Measurements from ENCODE around the gene GLS.
"Not testable (repeated sequence)": the region's sequence is repeated elsewhere in the genome, so short reads cannot be mapped to it uniquely, and the experiment has no call there.

GLS gene

GRCh38 chr2:190940454-190940853 is 59.8 kb downstream of the GLS start:
- DNase-seq = no peak

- no peak for DNase-seq
Measured at GRCh38 chr2:190941571-190941970, 61.0 kb downstream of the GLS start.

GRCh38 chr2:190942697-190943096 is 62.1 kb downstream of the GLS start:
- no peak for DNase-seq

- no peak for DNase-seq
Measured at GRCh38 chr2:190943706-190944105, 63.1 kb downstream of the GLS start.

DNA sequence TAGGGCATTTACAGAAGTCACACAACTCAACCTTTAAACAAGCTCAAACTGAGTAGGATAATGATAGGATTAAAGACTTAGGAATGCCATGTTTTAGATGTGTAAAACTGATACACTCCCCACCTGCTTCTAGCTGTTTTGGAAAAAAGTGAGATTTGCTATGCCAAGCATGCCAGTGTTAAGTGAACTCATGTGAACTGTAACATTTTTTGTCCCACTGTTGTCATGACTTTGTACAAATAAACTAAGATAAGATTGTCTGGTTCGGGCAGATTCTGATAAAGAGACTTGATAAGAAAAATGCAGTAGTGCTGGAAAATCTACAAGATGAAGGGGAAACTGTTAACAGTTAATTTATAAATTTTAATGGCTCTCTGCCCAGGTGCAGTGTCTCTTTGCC is 66.5 kb downstream of the GLS start:
- no peak for DNase-seq

- DNase-seq = no peak
Measured at GRCh38 chr2:190947711-190948251, 67.2 kb downstream of the GLS start.

DNA sequence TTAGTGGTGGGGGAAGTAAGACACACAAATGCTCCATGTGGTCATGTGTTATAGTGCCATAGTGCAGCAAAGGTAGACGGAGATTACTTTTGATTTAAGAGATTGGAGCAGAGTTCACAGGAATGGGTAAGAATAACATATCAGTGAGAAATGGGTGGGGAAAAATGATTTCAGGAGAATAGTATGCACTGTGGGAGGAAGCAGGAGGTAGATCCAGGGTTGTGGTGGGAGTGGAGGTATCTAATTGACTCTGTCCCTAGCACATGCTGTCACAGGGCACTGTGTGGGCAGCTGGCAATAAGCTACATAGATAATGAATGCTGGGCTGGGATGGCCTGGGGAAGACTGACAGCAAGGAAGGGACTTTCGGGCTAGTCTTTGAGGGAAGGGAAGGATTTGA is 68.0 kb downstream of the GLS start:
- no peak for DNase-seq

DNA sequence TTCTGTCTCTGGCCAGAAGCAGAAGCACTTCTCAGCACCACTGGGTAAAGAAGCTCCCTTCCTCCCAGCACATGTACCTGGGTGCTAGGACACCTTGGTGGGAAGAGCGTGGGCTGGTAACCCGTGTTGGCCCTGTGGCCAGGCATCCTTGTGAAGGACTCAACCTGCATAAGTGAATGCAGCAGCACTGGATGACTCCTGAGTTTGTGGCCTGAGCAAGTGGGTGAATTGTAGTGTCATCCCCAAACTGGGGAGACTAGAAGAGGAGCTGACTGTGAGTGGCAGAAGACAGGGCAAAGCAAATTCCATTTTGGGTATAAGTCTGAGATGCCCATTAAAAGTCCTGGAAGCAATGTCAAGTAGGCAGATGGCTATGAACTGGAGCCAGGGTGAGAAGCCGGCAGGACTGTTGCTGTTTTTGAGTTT is 70.0 kb downstream of the GLS start:
- no peak for DNase-seq

DNA sequence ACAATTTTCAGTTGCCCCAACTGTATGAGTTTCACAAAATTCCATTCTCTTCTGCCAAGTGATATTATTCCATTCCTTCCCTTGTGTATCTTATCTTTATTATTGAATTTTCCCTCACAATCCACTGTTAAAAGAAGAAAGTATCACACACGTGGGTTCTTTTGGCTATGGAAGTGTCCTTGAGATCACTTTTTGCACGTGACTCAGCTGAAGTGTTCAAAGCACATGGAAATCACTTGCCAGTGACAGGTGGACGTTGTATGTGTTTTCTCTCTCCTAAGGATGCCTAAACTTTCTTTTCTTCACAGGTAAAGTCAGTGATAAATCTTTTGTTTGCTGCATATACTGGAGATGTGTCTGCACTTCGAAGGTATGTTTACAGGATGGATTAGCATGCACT is 72.6 kb downstream of the GLS start:
- no peak for DNase-seq

DNA sequence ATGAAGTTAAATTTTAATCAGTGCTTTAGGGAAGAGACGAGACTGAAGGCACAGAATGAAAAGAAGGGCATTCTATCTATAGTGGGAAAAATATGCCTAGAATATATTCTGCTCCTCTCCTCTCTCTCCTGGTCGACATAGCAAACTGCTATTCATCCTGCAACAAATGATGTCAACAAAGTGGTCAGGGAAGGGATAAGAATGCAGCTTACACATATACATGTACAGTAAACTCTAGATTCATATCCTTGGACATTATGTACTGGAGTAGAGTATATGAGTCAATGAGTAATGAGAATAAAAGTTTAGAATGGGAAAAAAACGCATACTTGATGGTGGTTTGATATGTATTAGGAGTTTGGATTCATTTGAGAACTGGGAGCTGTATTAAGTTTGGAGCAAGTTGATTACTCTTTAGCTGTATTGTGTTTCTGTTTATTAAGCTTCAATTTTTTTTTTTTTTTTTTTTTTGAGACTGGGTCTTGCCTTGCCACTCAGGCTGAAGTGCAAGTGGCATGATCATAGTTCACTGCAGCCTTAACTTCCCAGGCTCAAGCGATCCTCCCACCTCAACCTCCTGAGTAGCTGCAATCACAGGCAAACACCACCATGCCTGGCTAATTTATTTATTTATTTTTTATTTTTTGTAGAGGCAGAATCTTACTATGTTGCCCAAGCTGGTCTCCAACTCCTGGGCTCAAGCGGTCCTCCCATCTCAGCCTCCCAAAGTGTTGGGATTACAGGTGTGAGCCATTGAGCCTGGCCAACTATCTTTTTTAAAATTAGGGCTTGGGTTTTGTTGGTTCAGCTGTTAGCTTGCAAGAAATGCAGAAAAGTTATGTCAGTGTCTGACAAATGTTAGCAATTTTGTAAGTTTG is 79.5 kb downstream of the GLS start:
- no peak for DNase-seq

GRCh38 chr2:190961117-190961516 is 80.5 kb downstream of the GLS start:
- DNase-seq = not testable (repeated sequence)

DNA sequence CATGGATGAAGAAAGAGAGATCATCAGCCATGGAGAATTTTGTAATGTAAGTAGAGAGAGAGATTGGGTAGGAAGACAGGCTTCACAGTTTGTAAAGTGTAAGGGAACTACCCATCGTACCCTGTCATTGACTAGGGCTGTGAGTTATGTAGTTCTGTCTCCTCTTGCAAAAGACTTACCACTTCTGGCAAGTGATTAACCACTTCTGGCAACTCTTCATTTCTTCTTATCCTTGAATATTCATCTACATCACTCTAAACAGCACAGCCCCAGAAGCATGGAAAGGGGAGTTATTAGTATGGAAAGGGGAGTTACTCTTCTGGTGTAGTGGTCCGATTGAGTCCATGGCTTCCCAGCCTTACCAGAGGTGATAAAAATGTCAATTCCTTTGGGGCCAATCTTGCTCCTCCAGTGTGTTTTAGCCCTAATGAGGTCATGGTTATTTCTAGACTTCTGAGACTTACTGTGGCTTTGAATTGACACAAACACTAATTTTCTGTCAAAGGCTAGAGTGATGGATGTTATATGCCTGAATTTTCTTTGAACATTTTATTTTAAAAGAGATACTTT is 81.4 kb downstream of the GLS start:
- no peak for DNase-seq

- DNase-seq = no peak
Measured at GRCh38 chr2:190963088-190963487, 82.5 kb downstream of the GLS start.

GRCh38 chr2:190964170-190964795 is 83.7 kb downstream of the GLS start:
- no peak for DNase-seq

- DNase-seq = no peak
Measured at GRCh38 chr2:190965580-190966222, 85.1 kb downstream of the GLS start.

DNA sequence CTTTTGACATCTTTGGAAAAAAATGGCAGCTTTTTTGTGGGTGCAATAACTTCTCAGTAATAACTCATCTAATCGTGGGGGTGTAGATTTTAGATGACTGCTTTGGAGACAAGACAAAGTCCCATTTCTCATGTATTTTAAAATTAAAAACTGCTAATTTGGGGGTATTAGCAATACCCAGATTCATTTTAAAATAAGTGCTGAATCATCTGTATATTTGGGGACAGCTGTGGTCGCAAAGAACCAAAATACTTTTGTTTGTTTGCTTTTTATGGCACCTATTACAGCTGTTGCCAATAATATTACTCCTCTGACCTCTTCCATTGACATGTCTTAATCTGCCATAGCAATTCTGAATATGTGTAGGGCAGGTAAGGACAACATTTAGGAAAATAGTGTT is 87.9 kb downstream of the GLS start:
- no peak for DNase-seq

- DNase-seq = no peak
Measured at GRCh38 chr2:190970160-190970559, 89.5 kb downstream of the GLS start.

DNA sequence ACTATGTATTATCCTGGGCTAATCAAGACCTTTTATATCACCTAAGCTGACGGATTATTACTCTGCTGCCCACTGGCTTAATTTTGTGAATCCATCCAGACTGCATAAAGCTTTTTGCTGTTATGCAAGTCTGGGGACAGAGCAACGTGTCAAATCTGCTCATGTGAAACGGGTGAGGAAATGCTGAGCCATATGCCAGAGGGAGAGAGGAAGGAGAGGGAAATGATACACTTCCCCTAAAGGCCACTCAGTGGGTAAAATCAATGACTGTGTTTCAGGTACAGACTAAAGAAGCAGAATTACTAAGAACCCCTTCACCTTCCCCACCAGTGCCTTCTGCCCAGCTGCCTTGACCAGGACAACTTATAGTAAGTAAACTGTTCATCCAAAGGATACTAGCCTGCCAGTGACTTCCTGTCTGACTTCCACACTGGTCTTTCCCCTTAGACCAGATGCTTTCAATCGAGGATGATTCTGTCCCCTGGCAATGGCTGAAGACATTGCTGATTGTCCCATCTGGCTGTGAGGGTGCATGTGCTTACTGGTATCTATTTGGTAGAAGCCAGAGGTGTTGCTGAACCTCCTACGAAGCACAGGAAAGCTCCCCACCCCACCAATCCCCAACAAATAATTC is 90.4 kb downstream of the GLS start:
- DNase-seq = no peak

- DNase-seq = no peak
Measured at GRCh38 chr2:190972213-190972612, 91.6 kb downstream of the GLS start.

GRCh38 chr2:190972846-190973245 is 92.2 kb downstream of the GLS start:
- no peak for DNase-seq

- DNase-seq = no peak
Measured at GRCh38 chr2:190973262-190973661, 92.6 kb downstream of the GLS start.

DNA sequence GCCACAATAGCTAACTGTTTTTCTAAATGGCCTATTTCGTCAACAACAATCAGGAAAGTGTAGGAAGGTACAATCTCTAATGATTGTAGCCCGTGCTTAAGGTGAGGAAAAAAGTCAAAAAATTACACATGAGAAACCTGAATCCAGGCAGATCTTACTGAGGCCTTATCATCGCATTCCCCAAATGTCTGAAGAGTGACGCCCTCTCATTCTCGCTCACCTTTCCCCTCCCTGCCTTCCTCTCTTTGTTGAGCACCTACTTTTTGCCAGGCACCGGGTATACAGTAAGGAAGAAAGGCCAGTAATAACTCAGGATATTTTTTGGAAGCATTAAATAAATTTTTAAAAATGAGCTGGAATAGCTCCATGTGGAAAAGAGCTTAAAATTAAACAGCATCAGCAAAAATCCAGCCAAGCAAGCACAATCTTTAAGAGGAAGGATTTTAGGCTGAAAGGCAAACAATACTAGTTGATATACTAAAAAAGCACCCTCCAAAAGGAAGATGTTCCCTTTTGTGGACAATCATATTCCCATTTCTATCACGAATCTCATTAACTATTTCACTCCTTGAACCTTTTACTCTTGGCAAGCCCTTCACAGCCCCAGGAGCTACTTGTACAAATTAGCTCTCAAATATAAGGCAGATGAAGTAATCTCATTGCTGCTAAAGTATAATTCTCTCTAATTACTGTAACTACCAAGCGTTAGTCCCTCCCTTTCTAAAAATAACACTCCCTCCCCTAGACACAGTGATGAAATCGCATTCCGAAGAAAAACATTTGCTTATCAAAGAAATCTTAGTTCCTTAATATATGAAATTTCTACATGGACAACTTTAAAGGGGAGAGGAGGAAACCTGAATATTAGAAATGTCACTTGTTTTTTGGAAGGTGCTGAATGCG is 93.4 kb downstream of the GLS start:
- DNase-seq = no peak
